Osteocyte (in vitro differentiated cells): ENCODE data around the gene SHANK3. TPM values are rescaled to one million over a fixed set of nuclear protein-coding genes. Genes with fewer than 3 reads are reported as not detected.

Experiments used
- DNase-seq: peaks from one replicate; pipeline ENCODE4 v3.0.0; 2021; ENCODE audit warnings: mixed read lengths; ENCODE audit not compliant: unreplicated experiment; ENCODE audit errors: extremely low spot score
- H3K27ac Mint-ChIP-seq: one replicate; pipeline ENCODE4 v1.8.0; 2021; ENCODE audit warnings: mild to moderate bottlenecking, mixed read lengths; ENCODE audit not compliant: unreplicated experiment
- H3K27me3 Mint-ChIP-seq: one replicate; pipeline ENCODE4 v1.8.0; 2021; ENCODE audit warnings: mixed read lengths; ENCODE audit not compliant: unreplicated experiment
- H3K36me3 Mint-ChIP-seq: one replicate; pipeline ENCODE4 v1.8.0; 2021; ENCODE audit warnings: mixed read lengths; ENCODE audit not compliant: unreplicated experiment
- H3K4me1 Mint-ChIP-seq: one replicate; pipeline ENCODE4 v1.8.0; 2021; ENCODE audit warnings: mixed read lengths; ENCODE audit not compliant: unreplicated experiment
- H3K4me3 Mint-ChIP-seq: one replicate; pipeline ENCODE4 v1.8.0; 2021; ENCODE audit warnings: mild to moderate bottlenecking, moderate library complexity, mixed read lengths; ENCODE audit not compliant: unreplicated experiment
- H3K9me3 Mint-ChIP-seq: one replicate; pipeline ENCODE4 v1.8.0; 2021; ENCODE audit warnings: mixed read lengths; ENCODE audit not compliant: unreplicated experiment
- CTCF ChIP-seq: fragments of 200-600 bp; sonication (generic); IDR thresholded peaks from 2 replicates; pipeline ENCODE4 v1.5.0; 2021; ENCODE audit warnings: antibody characterized with exemption, mild to moderate bottlenecking, moderate library complexity
- total RNA-seq: library from RNA; stranded (reverse); gene quantifications from 2 replicates; pipeline ENCODE4 v1.2.1, GENCODE V29; 2021

SHANK3 gene
- total RNA-seq, 1 donor from 2014 or later, result 4.7 TPM

GRCh38 chr22:50696799-50697561 is 24.4 kb downstream of the SHANK3 start:
- H3K27me3 Mint-ChIP-seq, result peaks cover 5% of the 10 kb centered on the region
- no peaks in the 10 kb centered on the region for H3K36me3 Mint-ChIP-seq
- H3K4me1 Mint-ChIP-seq, result peaks cover 10% of the 10 kb centered on the region
- peak overlapping the region; percentile 69 for H3K4me3 Mint-ChIP-seq
- no peak overlapping the region for H3K27ac Mint-ChIP-seq
- peak; percentile 66 for TF ChIP-seq CTCF
- no peak for DNase-seq
- H3K9me3 Mint-ChIP-seq, result no peaks in the 10 kb centered on the region

- Mint-ChIP-seq H3K27me3 (peaks cover 5% of the 10 kb centered on the region), H3K27ac (no peak overlapping the region), H3K9me3 (no peaks in the 10 kb centered on the region), H3K4me3 (peak overlapping the region; percentile 72), H3K4me1 (peaks cover 15% of the 10 kb centered on the region), H3K36me3 (no peaks in the 10 kb centered on the region)
- no peak for DNase-seq
- TF ChIP-seq CTCF, result no peak
Measured at GRCh38 chr22:50697667-50698506, 25.3 kb downstream of the SHANK3 start.

GRCh38 chr22:50698546-50698945 is 25.9 kb downstream of the SHANK3 start:
- Mint-ChIP-seq H3K4me1 (peaks cover 15% of the 10 kb centered on the region), H3K4me3 (peak overlapping the region; percentile 64), H3K9me3 (no peaks in the 10 kb centered on the region), H3K27ac (no peak overlapping the region), H3K27me3 (peaks cover 3% of the 10 kb centered on the region), H3K36me3 (no peaks in the 10 kb centered on the region)
- no peak for DNase-seq
- no peak for TF ChIP-seq CTCF

DNA sequence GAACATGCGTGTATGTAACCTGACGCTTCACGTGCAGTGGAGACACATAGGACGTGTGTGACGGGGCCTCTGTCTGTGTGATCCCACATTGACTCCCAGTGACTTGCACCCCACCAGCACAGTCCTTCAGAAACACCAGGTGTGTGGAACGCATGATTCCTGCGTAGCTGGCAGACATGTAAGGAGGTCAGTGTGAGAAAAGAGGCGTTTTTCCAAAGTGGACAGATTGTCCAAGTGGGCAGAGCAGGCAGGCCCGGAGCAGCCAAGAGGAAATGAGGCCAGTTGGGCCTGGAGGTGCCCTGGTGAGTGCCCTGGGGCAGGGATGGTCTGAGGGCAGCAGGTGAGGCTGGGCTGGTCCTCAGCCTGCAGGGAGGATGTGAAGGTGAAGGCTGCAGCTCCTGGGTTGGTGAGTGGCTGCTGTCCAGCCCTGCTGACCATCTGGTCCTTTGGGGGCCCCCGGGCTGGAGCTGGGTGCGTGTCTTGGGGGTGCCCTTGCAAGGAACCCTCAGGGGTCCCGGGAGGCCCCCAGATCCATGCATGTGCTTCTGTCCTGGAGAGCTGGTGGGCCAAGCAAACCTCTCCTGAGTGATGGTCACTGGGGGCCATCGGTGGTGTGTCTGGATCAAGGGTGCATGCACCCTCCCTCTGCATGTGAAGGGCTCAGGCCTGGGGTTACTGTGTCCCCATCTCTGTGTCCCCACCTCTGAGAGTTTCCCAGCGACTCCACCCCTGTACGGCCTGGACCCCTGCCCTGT is 26.6 kb downstream of the SHANK3 start:
- Mint-ChIP-seq H3K27ac (no peak overlapping the region), H3K4me3 (peak overlapping the region; percentile 64), H3K9me3 (no peaks in the 10 kb centered on the region), H3K36me3 (no peaks in the 10 kb centered on the region), H3K4me1 (peaks cover 15% of the 10 kb centered on the region), H3K27me3 (no peaks in the 10 kb centered on the region)
- no peak for TF ChIP-seq CTCF
- DNase-seq, result no peak
